GM13977 (cell line): ENCODE measurements around the gene LUC7L.

Experiments used
- DNase-seq: peaks from one replicate; pipeline ENCODE4 v3.0.0; 2012; ENCODE audit warnings: low spot score
- CTCF ChIP-seq: IDR thresholded peaks from 2 replicates; pipeline ENCODE4 v1.5.1; 2012; ENCODE audit warnings: mild to moderate bottlenecking, control low read depth; ENCODE audit not compliant: insufficient read depth; ENCODE audit errors: extremely low read depth, missing control alignments
- in situ Hi-C: fragments of 300-500 bp; cut with MboI; formaldehyde crosslinking; loops from one replicate; pipeline ENCODE4 v1.12.0; 2022; ENCODE audit warnings: low sequenced_read_pairs, low pct_unique_long_range_greater_than_20kb, mixed read lengths, inconsistent platforms; ENCODE audit not compliant: unreplicated experiment

The LUC7L gene

GRCh38 chr16:200388-200787, 28.9 kb downstream of the LUC7L start:
- in situ Hi-C loops = no loop called here
- no peak for DNase-seq
- no peak for TF ChIP-seq CTCF

GRCh38 chr16:194516-194915, 34.7 kb downstream of the LUC7L start:
- in situ Hi-C loops = no loop called here
- no peak for TF ChIP-seq CTCF
- DNase-seq = no peak

GRCh38 chr16:193441-193840, 35.8 kb downstream of the LUC7L start:
- no peak for TF ChIP-seq CTCF
- in situ Hi-C loops = no loop called here

GRCh38 chr16:192686-193085, 36.6 kb downstream of the LUC7L start:
- in situ Hi-C loops = no loop called here
- no peak for DNase-seq
- no peak for TF ChIP-seq CTCF

More at GRCh38 chr16:193441-193840, 35.8 kb downstream of the LUC7L start:
- DNase-seq = no peak

DNA sequence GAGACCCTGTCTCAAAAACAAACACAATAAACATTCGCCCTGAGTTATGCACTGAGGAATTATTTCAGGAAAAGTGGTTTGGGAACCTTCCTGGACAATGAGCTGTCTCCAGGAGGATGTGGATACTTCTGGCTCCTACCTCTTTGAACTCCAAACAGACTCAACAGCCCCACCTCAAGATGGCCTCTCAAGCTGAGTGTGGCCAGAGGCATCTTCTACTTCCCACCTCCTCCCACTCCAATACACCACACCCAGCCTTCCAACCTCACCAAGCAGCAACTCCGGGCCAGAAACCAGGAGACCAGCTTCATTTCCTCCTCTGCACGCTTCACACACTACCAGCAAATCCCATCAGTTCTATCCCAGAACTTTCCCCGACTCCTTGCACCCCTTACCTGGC, 37.4 kb downstream of the LUC7L start:
- DNase-seq = no peak
- in situ Hi-C loops = no loop called here
- TF ChIP-seq CTCF = no peak

GRCh38 chr16:189604-190186, 39.6 kb downstream of the LUC7L start:
- in situ Hi-C loops = no loop called here
- TF ChIP-seq CTCF = no peak
- DNase-seq = no peak

DNA sequence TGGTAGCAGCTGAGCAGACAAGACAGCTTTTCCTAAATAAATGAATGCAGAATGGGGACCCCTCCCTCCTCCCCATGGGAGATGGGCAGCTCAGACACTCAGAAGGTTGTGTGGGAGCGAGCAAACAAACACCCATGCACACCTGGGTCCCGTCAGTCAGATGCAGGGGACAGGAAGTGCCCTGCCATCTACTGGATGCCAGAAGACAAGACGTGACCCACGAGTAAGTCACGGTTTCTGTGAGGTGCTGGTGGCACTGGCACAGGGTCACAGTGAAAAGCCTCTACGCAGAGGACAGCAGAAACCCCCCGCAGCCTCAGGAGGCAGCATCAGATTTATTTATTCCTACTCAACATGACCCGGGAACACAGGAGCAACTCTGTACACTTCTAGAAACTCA, 40.6 kb downstream of the LUC7L start:
- peak; percentile 37 for TF ChIP-seq CTCF
- no peak for DNase-seq
- in situ Hi-C loops = no loop called here
